Left ventricle myocardium superior (tissue), 1 donor: ENCODE measurements around the gene PRAMEF15. TPM values are rescaled to one million over a fixed set of nuclear protein-coding genes. Genes with fewer than 3 reads are reported as not detected.
"Not testable (repeated sequence)": the region's sequence is repeated elsewhere in the genome, so short reads cannot be mapped to it uniquely, and the experiment has no call there.

Experiments
- ATAC-seq: fragments of 200-7000 bp; cut with Tn5 transposase; one replicate; pipeline ENCODE4 v1.9.1; 2020; ENCODE audit warnings: mild to moderate bottlenecking, moderate library complexity
- DNase-seq: peaks from one replicate; pipeline ENCODE4 v3.0.0-alpha.2; 2020
- intact Hi-C: fragments of 100-400 bp; cut with micrococcal nuclease; formaldehyde crosslinking; loops from one replicate; pipeline ENCODE4 v1.11.0; 2022
- long read RNA-seq: library from polyadenylated mRNA; unstranded; transcript quantifications from one replicate; pipeline ENCODE4 v2.0.0, GENCODE V29; 2021
- total RNA-seq: library from RNA; stranded (reverse); fragmentation: NEBNext Ultra II Directional; extraction: Animal tissue kit (Norgen Biotek cat#: 25700); gene quantifications from one replicate; pipeline ENCODE4 v1.2.1, GENCODE V29; 2021
- donor health status: DM: no; HTN: yes; CAD: no; lungs with severe emphysema.

The PRAMEF15 gene
- not detected for total RNA-seq
- long read RNA-seq = 0 reads

- ATAC-seq, intact Hi-C loops, DNase-seq: not testable (repeated sequence)
Observed at GRCh38 chr1:13315281-13315680, at the start of gene PRAMEF15. TSS of gene PRAMEF15 (plus strand) at chr1:13315581. CDS start at chr1:13318408, 2,827 bp downstream.

- intact Hi-C loops, DNase-seq, ATAC-seq: not testable (repeated sequence)
Observed at GRCh38 chr1:13277016-13277415, 38.4 kb upstream of the PRAMEF15 start.

- DNase-seq, intact Hi-C loops, ATAC-seq: not testable (repeated sequence)
Observed at GRCh38 chr1:13279617-13280016, 35.8 kb upstream of the PRAMEF15 start.

GRCh38 chr1:13285037-13285436 lies 30.3 kb upstream of the PRAMEF15 start, which contains the start of gene PRAMEF8:
TSS of gene PRAMEF8 (minus strand) at chr1:13285137. CDS start at chr1:13284091, 1,046 bp downstream.
- intact Hi-C loops, ATAC-seq, DNase-seq: not testable (repeated sequence)

GRCh38 chr1:13289030-13289429 lies 26.4 kb upstream of the PRAMEF15 start:
- intact Hi-C loops, ATAC-seq, DNase-seq: not testable (repeated sequence)

GRCh38 chr1:13297216-13297931 lies 18.0 kb upstream of the PRAMEF15 start:
- ATAC-seq, intact Hi-C loops, DNase-seq: not testable (repeated sequence)

GRCh38 chr1:13298699-13299098 lies 16.7 kb upstream of the PRAMEF15 start:
- ATAC-seq, DNase-seq, intact Hi-C loops: not testable (repeated sequence)

- ATAC-seq, intact Hi-C loops, DNase-seq: not testable (repeated sequence)
Observed at GRCh38 chr1:13302197-13302596, 13.2 kb upstream of the PRAMEF15 start.

- ATAC-seq = not testable (repeated sequence)
Observed at GRCh38 chr1:13303239-13303638, 12.1 kb upstream of the PRAMEF15 start, which contains the start of gene PRAMEF33. TSS of gene PRAMEF33 (plus strand) at chr1:13303539. CDS start at chr1:13305955, 2,416 bp downstream.

GRCh38 chr1:13342496-13342895 lies 27.1 kb downstream of the PRAMEF15 start:
- intact Hi-C loops, ATAC-seq, DNase-seq: not testable (repeated sequence)

More at GRCh38 chr1:13303239-13303638, 12.1 kb upstream of the PRAMEF15 start, which contains the start of gene PRAMEF33:
- DNase-seq, intact Hi-C loops: not testable (repeated sequence)

- DNase-seq, intact Hi-C loops, ATAC-seq: not testable (repeated sequence)
Observed at GRCh38 chr1:13347034-13347433, 31.7 kb downstream of the PRAMEF15 start, which contains the start of gene PRAMEF14. TSS of gene PRAMEF14 (minus strand) at chr1:13347134. CDS start at chr1:13345314, 1,820 bp downstream.

- ATAC-seq, intact Hi-C loops: not testable (repeated sequence)
Observed at GRCh38 chr1:13353476-13353875, 38.1 kb downstream of the PRAMEF15 start.

GRCh38 chr1:13354475-13354874 lies 39.1 kb downstream of the PRAMEF15 start:
- DNase-seq, intact Hi-C loops: not testable (repeated sequence)

More at GRCh38 chr1:13353476-13353875, 38.1 kb downstream of the PRAMEF15 start:
- not testable (repeated sequence) for DNase-seq

GRCh38 chr1:13356774-13357173 lies 41.4 kb downstream of the PRAMEF15 start:
- DNase-seq, intact Hi-C loops, ATAC-seq: not testable (repeated sequence)

More at GRCh38 chr1:13354475-13354874, 39.1 kb downstream of the PRAMEF15 start:
- not testable (repeated sequence) for ATAC-seq

GRCh38 chr1:13362364-13362763 lies 47.0 kb downstream of the PRAMEF15 start:
- DNase-seq, intact Hi-C loops, ATAC-seq: not testable (repeated sequence)

GRCh38 chr1:13364928-13365327 lies 49.5 kb downstream of the PRAMEF15 start:
- DNase-seq, intact Hi-C loops, ATAC-seq: not testable (repeated sequence)

- ATAC-seq, DNase-seq, intact Hi-C loops: not testable (repeated sequence)
Observed at GRCh38 chr1:13366536-13366935, 51.2 kb downstream of the PRAMEF15 start.

GRCh38 chr1:13368544-13368943 lies 53.2 kb downstream of the PRAMEF15 start:
- DNase-seq, intact Hi-C loops, ATAC-seq: not testable (repeated sequence)
